Left ventricle myocardium inferior (tissue), 1 donor: ENCODE data around the gene AAMP. TPM values are rescaled to one million over a fixed set of nuclear protein-coding genes. Genes with fewer than 3 reads are reported as not detected.

Experiments used
- DNase-seq: peaks from one replicate; pipeline ENCODE4 v3.0.0-alpha.2; 2020
- H3K27ac ChIP-seq: fragments of 200-600 bp; replicated peaks from 2 replicates; pipeline ENCODE4 v1.8.0; 2021
- H3K27me3 ChIP-seq: fragments of 200-600 bp; 2 replicates; pipeline ENCODE4 v1.8.0; 2021; ENCODE audit warnings: low read depth
- H3K36me3 ChIP-seq: fragments of 200-600 bp; 2 replicates; pipeline ENCODE4 v1.8.0; 2021
- H3K4me1 ChIP-seq: fragments of 200-600 bp; 2 replicates; pipeline ENCODE4 v1.8.0; 2021
- H3K4me3 ChIP-seq: fragments of 200-600 bp; 2 replicates; pipeline ENCODE4 v1.8.0; 2021; ENCODE audit warnings: mild to moderate bottlenecking, moderate library complexity
- H3K9me3 ChIP-seq: fragments of 200-600 bp; replicated peaks from 2 replicates; pipeline ENCODE4 v1.8.0; 2021
- CTCF ChIP-seq: fragments of 200-600 bp; IDR thresholded peaks from 2 replicates; pipeline ENCODE4 v1.8.0; 2021; ENCODE audit warnings: antibody characterized with exemption, mild to moderate bottlenecking, borderline replicate concordance
- intact Hi-C: fragments of 100-400 bp; cut with micrococcal nuclease; formaldehyde crosslinking; loops from one replicate; pipeline ENCODE4 v1.11.0; 2022
- total RNA-seq: library from RNA; stranded (reverse); fragmentation: NEBNext Ultra II Directional; extraction: Animal tissue kit (Norgen Biotek cat#: 25700); gene quantifications from one replicate; pipeline ENCODE4 v1.2.1, GENCODE V29; 2021
- donor health status: DM: no; HTN: yes; CAD: no; lungs with severe emphysema.

The AAMP gene
- total RNA-seq, 1 donor from 2014 or later = 50.5 TPM

- no peak for DNase-seq
These were observed 26.9 kb upstream of the AAMP start for GRCh38 chr2:218296847-218297246.

GRCh38 chr2:218296200-218296599, 26.3 kb upstream of the AAMP start:
- Histone ChIP-seq H3K9me3 (no peaks in the 10 kb centered on the region), H3K4me1 (peaks cover 34% of the 10 kb centered on the region), H3K36me3 (no peaks in the 10 kb centered on the region), H3K27ac (no peak overlapping the region), H3K27me3 (no peaks in the 10 kb centered on the region), H3K4me3 (no peak overlapping the region)
- DNase-seq = no peak
- intact Hi-C loops = loop anchor here (10.0 kb wide), 1 partner anchor 99 kb away; the partner anchor contains the start of gene CTDSP1
- TF ChIP-seq CTCF = no peak

More at GRCh38 chr2:218296847-218297246, 26.9 kb upstream of the AAMP start:
- Histone ChIP-seq H3K9me3 (no peaks in the 10 kb centered on the region), H3K36me3 (no peaks in the 10 kb centered on the region), H3K27ac (no peak overlapping the region), H3K4me3 (no peak overlapping the region), H3K27me3 (no peaks in the 10 kb centered on the region), H3K4me1 (peaks cover 29% of the 10 kb centered on the region)
- TF ChIP-seq CTCF = no peak
- intact Hi-C loops = loop anchor here (10.0 kb wide), 1 partner anchor 98 kb away; the partner anchor contains the start of gene CTDSP1

- intact Hi-C loops = loop anchor here (10.0 kb wide), 1 partner anchor 100 kb away; the partner anchor contains the start of gene CTDSP1
These were observed 25.1 kb upstream of the AAMP start for GRCh38 chr2:218295029-218295428.

GRCh38 chr2:218294430-218295022, 24.6 kb upstream of the AAMP start:
- Histone ChIP-seq H3K9me3 (no peaks in the 10 kb centered on the region), H3K4me1 (peaks cover 51% of the 10 kb centered on the region), H3K4me3 (no peak overlapping the region), H3K27me3 (no peaks in the 10 kb centered on the region), H3K36me3 (no peaks in the 10 kb centered on the region), H3K27ac (peak overlapping the region; percentile 4)
- intact Hi-C loops = loop anchor here (10.0 kb wide), 1 partner anchor 100 kb away; the partner anchor contains the start of gene CTDSP1
- DNase-seq = no peak
- TF ChIP-seq CTCF = no peak

More at GRCh38 chr2:218295029-218295428, 25.1 kb upstream of the AAMP start:
- H3K4me3 ChIP-seq = no peak overlapping the region
- no peak for DNase-seq
- no peaks in the 10 kb centered on the region for H3K36me3 ChIP-seq
- no peak for TF ChIP-seq CTCF
- H3K27ac ChIP-seq = peak overlapping the region; percentile 4
- H3K27me3 ChIP-seq = no peaks in the 10 kb centered on the region
- no peaks in the 10 kb centered on the region for H3K9me3 ChIP-seq
- peaks cover 46% of the 10 kb centered on the region for H3K4me1 ChIP-seq

- H3K4me1 ChIP-seq = peaks cover 57% of the 10 kb centered on the region
- H3K9me3 ChIP-seq = no peaks in the 10 kb centered on the region
- no peak overlapping the region for H3K4me3 ChIP-seq
- no peaks in the 10 kb centered on the region for H3K36me3 ChIP-seq
- TF ChIP-seq CTCF = no peak
- intact Hi-C loops = loop anchor here (10.0 kb wide), 1 partner anchor 101 kb away; the partner anchor contains the start of gene CTDSP1
- no peak for DNase-seq
- H3K27me3 ChIP-seq = no peaks in the 10 kb centered on the region
- H3K27ac ChIP-seq = no peak overlapping the region
These were observed 23.9 kb upstream of the AAMP start for GRCh38 chr2:218293715-218294429.
